NB4 (cell line): Measurements from ENCODE around the gene CDH2.

Source experiments
- DNase-seq: peaks from one replicate; pipeline ENCODE4 v3.0.0; 2010; ENCODE audit warnings: low read depth
- H3K4me3 ChIP-seq: one replicate; pipeline ENCODE4 v1.5.1; 2011; ENCODE audit warnings: mild to moderate bottlenecking, low read depth, low read length, moderate library complexity
- CTCF ChIP-seq: IDR thresholded peaks from one replicate; pipeline ENCODE4 v1.5.1; 2012; ENCODE audit warnings: low read depth, low read length
- MAX ChIP-seq: IDR thresholded peaks from 2 replicates; pipeline ENCODE4 v1.6.1; 2011; ENCODE audit warnings: low read depth, low read length
- MYC ChIP-seq: IDR thresholded peaks from 2 replicates; pipeline ENCODE4 v1.6.1; 2011; ENCODE audit warnings: low read depth, low read length
- POLR2A ChIP-seq: IDR thresholded peaks from 2 replicates; pipeline ENCODE4 v1.6.1; 2011; ENCODE audit warnings: mild to moderate bottlenecking; ENCODE audit not compliant: insufficient read length; ENCODE audit errors: extremely low read depth

Gene CDH2

GRCh38 chr18:28078849-28079248 lies 98.1 kb downstream of the CDH2 start:
- H3K4me3 ChIP-seq, result no peak overlapping the region
- no peak for DNase-seq
- no peak for TF ChIP-seq POLR2A
- no peak for TF ChIP-seq MYC
- no peak for TF ChIP-seq CTCF
- no peak for TF ChIP-seq MAX

- DNase-seq, result no peak
- no peak overlapping the region for H3K4me3 ChIP-seq
- no peak for TF ChIP-seq MYC
- no peak for TF ChIP-seq POLR2A
- TF ChIP-seq MAX, result no peak
- no peak for TF ChIP-seq CTCF
These were observed 98.6 kb downstream of the CDH2 start for GRCh38 chr18:28078298-28078697.

- no peak overlapping the region for H3K4me3 ChIP-seq
- DNase-seq, result no peak
- TF ChIP-seq POLR2A (no peak), MAX (no peak), CTCF (no peak), MYC (no peak)
These were observed 101.4 kb downstream of the CDH2 start for GRCh38 chr18:28075501-28075900.

GRCh38 chr18:28074076-28074475 lies 102.9 kb downstream of the CDH2 start:
- no peak overlapping the region for H3K4me3 ChIP-seq
- TF ChIP-seq POLR2A (no peak), MAX (no peak), MYC (no peak), CTCF (no peak)
- DNase-seq, result no peak

- TF ChIP-seq CTCF (no peak), MYC (no peak), MAX (no peak), POLR2A (no peak)
- DNase-seq, result no peak
- no peak overlapping the region for H3K4me3 ChIP-seq
These were observed 103.3 kb downstream of the CDH2 start for GRCh38 chr18:28073658-28074057.

GRCh38 chr18:28071199-28071598 lies 105.7 kb downstream of the CDH2 start:
- H3K4me3 ChIP-seq, result no peak overlapping the region
- DNase-seq, result no peak
- TF ChIP-seq CTCF, result no peak
- TF ChIP-seq MYC, result no peak
- no peak for TF ChIP-seq POLR2A
